ENCODE data around the gene GET4.
"Not testable (repeated sequence)": the region's sequence is repeated elsewhere in the genome, so short reads cannot be mapped to it uniquely, and the experiment has no call there.

The GET4 gene

DNA sequence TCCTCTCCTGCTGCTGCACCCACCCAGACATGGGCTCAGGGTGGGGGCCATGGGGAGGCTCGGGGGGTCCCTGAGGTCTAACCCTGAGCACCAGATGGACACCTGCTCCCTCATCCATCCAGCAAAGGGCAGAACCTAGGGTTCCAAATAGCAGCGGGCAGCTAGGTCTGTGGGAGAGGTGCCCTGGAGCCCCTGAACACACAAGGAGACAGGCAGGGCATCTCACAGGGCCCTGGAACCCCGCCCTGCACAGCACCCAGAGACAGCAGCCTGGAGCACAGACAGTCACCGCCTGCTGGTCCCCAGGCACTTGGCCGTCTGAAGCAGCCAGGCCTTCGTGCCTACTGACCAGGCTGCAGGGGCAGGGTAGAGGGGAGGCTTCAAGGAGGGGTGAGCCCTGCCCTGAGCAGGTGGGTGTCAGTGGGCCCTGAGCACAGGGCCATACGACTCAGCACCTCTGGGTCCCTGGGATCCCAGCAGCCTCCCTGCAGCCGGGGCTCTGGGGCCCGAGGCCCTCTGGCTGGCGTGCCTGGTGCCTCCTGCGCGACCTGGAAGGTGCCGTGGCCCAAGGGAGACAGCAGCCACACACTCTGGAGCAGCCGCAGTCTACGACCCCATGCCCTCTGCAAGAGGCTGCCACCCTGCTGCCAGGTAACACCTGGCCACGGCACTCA is 38.3 kb downstream of the GET4 start:
- no peak for DNase-seq (ENCODE audit: low read depth in 2 of 2)

DNA sequence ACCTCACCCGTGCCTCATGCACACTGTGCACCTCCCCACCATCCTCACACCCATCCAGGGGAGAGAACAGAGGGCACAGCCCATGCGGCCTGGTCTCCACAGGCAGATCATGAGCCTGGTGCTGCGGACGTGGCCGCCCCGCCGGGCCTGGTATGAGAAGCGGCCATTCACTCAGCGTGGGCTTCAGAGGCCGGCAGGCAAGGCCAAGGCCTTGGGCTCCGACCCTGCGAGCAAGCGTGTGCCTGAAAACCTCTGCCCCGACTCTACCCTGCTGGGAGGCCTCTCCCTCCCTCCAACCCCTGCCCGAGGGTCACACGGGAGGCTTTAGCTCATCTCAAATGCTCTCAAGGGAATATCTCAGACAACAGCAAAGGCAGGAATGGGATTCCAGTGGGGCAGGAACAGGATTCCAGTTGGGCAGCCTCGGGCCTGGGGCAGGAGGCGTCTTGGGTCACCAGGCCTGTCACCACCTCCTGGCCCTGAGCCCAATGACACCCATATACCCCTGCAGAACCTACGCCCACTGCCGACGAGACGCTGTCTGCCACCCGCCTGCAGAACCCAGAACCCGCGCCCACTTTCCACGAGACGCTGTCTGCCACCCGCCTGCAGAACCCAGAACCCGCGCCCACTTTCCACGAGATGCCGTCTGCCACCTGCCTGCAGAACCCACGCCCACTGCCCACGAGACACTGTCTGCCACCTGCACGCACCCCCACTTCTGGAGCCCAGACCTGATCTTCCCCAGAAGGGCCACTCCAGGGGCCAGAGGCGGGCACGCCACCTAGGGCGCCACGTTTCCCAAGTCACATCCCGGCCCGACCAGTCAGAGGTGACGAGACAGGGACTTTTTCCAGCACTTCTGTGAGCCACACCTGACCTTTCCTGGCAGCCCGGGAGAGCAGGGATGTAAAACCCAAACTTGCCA is 39.2 kb downstream of the GET4 start:
- no peak for DNase-seq (ENCODE audit: low read depth in 2 of 2)

DNA sequence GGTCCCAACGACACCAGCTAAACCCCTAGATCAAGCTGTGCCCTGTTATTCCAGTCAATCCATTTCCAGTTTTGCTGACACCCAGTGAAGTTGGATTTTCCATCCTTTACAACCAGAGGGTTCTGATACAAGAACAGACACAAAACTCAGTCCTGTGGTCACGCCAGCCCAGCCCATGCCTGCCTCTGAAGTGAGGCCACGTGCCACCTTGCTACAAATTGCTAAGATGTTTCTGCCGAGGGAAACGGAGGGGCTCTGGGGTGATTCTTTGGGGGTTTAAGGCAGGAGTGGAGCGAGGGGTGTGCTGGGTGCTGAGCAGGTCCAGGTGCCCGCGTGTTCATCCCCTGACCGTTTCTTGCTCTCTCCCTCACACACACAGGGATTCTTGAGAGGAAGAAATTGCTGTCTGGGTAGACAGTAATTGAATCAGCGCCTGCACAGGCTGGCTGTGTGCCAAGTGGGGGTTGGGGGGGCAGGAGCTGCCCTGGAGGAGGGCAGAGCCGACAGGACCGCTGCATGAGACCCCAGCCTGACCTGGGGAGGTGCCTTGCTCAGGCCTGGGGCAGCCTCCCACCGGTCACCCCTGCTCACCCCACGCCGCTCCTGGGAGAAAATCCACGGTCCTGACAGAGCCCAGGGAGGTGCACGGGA is 40.1 kb downstream of the GET4 start:
- DNase-seq (ENCODE audit: low read depth in 2 of 2), result no peak

DNA sequence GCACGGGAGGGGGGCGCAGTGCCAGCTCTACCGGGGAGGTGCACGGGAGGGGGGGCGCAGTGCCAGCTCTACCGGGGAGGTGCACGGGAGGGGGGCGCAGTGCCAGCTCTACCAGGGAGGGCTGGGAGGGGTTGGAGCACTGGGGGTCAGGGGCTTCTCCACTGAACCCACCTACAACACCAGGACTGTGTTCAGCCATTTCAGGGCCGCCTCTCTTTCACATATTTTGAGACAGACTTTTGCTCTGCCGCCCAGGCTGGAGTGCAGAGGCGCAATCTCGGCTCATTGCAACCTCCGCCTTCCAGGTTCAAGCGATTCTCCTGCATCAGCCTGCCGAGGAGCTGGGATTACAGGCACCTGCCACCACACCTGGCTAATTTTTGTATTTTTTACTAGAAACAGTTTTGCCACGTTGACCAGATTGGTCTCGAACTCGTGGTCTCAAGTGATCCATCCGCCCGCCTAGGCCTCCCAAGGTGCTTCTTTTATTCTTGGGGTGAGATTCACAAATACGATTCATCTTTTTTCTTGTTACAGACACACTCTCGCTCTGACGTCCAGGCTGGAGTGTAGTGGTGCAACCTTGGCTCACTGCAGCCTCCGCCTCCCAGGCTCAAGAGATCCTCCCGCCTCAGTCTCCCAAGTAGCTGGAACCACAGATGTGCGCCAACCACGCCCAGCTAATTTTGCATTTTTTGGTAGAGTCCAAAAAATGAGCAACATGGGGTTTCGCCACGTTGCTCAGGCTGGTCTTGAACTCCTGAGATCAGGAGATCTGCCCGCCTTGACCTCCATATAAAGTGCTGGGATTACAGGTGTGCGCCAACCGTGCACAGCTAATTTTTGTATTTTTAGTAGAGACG is 41.1 kb downstream of the GET4 start:
- DNase-seq (ENCODE audit: low read depth in 2 of 2), result no peak

DNA sequence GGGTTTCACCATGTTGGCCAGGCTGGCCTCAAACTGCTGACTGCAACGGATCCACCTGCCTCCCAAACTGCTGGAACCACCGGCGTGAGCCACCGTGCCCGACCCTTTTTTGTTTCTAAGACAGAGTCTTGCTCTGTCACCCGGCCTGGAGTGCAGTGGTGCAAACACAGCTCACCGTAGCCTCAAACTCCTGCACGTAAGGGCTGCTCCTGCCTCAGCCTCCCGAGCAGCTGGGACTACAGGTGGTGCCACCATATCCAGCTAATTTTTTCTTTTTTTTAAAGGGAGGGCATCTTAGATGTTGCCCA is 41.7 kb downstream of the GET4 start:
- no peak for DNase-seq (ENCODE audit: low read depth in 2 of 2)

DNA sequence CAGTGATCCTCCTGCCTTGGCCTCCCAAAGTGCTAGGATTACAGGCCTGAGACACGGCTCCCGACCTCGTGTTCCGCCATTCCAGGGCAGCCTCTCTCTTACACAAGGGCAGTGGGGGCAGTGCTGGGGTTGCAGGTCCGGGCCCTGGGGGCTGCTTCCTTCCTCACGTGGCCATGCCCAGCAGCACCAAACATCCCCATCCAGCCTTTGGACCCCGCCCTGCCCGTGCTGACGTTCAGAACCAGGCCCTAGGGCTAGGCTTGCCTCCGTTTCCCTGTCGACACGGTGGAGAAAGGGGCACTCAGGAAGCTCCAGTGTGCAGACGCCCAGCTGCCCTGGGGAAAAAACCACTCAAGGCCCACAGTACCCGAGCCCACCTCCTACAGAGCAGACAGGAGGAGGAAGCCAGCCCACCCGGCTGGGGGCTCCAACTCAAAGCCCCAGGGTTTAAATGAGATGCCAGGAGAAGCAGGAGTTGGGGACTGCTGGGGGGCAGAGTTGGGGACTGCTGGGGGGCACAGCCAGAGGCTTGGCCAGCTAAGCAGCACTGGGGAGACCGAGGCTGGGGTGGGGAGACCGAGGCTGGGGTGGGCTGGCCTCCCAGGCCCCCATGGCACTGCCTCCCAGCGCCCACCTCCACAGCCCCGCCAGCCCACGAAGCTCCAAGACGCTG is 42.2 kb downstream of the GET4 start:
- DNase-seq (ENCODE audit: low read depth in 2 of 2), result no peak

DNA sequence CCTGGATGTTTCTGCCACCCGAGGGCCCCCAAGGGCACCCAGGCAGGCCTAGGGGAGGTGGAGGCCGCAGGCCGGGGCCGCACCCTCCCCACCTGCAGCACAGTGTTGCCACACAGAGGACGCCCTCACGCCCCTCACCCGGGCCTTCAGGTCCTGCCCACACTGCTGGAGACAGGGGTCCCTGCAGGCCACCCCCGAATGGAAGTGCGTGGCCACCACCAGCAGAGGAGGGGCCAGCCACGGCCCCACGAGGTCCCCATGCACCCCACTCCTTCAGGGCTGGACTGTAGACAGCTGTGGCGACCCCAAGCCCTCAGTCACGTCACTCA is 42.7 kb downstream of the GET4 start:
- no peak for DNase-seq (ENCODE audit: low read depth in 2 of 2)

DNA sequence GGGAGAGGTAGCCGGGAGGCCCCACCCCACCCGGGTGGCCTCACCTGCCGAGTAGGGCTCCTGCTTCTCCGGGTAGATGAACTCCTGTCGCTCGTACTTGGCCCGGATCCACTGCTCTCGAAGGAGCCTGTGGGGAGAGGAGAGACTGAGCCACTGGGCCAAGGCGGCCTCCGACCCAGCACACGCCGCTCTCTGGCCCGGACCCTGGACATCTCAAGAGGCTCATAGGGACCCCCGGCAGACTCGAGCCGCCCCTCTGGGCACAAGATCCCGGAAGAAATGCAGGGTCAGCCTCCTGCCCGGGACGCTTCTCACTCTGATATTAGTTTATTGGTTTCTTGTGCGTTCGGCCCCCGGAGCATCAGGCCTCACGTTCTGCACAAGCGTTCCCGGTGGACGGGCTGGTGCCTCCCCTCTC is 43.6 kb downstream of the GET4 start:
- no peak for DNase-seq (ENCODE audit: low read depth in 2 of 2)

DNA sequence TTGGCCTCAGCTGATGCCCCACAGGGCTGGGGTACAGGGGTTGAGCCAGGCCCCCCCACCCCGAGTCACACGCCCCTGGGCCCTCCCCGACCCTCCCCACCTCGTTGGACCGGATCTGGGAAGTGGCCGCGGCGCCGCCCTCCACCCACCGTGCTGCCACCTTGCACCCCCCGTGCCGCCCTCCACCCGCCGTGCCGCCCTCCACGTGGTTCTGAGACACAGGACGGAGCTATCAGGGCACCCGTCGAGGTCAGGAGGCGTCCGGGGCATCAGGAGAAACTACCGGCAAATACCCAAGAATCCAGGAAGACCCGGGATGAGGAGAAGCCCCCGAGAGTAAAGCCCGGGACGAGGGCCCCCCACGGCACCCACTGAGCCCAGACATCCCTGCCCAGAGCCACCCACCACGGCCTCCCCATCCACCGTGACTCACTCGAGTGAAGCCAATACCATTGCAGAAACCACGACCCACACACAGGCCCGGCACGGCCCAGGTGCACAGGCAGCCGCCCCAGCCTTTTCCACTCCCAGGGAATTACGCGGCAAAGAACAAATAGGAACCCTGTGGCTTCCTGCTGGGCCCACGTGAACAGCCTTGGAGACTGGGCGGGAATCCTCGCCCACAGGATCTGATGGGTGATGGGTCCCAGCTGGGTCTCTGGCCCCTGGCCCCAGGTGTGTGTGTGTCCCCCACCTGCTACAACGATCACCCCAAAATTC is 44.2 kb downstream of the GET4 start:
- DNase-seq (ENCODE audit: low read depth in 2 of 2), result peak in 1 of 2 donors; percentile 35

DNA sequence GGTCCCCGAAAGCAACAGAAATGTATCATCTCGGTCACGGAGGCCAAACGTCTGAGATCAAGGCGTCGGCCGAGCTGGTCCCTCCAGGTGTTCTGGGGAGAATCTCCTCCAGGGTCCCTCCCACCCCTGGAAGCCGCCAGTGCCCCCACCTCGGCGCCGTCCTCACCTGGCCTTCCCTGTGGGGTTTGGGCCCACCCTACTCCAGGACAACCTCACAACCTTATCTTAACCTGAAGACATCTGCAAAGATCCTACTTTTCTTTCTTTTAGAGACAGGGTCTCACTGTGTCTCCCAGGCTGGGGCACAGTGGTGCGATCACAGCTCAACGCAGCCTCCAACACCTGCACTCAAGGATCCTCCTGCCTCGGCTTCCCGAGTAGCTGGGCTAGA is 44.7 kb downstream of the GET4 start:
- DNase-seq (ENCODE audit: low read depth in 2 of 2), result no peak

DNA sequence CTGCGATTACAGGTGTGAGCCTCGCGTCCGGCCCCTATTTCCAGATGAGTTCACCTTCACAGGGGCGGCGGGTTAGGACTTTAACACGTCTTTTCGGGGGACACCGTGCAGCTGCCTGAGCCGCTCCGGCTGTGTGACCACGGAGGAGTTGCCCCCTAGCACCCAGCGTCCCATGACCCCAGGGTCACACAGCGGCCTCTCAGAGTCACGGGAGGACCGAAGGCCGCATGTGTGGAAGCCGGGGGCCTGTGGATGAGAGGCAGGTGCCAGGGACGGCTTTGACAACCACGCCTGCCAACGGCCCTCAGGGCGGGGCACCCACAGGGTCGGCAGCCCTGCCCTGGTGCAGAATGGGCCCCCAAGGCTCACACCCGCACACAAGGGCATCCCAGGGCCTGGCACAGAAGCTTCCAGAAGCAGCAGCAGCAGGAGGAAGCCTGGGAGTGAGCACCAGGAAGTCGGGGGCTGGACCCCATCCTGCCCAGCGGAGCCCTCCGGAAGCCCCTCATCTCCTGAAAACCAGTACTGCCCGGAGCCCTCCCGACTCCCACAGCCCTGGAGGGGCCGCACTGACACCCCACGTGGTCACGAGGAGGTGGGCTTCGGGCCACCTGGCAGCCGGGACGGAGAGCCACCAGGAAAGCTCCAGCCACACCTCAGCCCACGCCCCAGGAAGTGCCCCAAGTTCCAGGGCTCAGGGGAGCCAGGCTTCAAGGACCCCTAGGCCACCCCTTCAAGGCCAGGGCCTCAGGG is 45.4 kb downstream of the GET4 start:
- DNase-seq (ENCODE audit: low read depth in 2 of 2), result peak in 1 of 2 donors; percentile 21

DNA sequence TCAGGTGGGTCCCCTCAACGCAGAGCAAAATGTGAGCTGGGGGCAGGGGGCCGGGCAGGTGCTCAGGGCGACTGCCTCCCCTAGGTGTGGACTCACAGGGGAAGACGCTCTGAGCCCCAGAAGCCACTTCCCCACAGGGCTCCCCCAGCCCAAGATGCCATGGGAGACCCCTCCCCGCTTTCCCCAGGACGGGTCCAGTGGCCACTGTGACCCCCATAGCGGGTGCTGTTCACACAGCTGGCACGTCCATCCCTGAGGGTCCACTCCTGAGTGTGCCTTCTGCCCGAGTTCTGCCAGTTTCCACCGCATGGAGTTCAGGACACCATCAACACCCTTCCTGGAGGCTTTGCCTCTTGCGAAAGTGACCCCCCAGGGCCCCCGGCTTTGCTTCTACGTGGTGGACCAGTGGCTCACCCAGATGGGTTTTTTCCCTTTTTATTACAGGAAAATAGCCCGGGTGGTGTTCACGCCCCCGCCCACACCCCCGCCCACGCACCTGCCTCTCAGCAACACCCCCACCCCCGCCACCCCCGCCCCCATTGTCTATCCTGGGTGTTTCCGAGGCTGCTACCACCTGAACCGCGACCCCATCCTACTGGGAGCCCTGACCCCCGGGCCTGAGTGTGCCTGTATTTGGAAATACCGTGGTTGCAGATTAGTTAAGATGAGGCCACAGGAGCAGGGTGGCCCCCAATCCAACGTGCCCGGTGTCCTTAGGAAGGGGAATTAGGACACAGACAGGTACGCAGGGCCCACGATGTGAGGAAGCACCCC is 46.2 kb downstream of the GET4 start:
- DNase-seq (ENCODE audit: low read depth in 2 of 2), result peak in 1 of 2 donors; percentile 61

DNA sequence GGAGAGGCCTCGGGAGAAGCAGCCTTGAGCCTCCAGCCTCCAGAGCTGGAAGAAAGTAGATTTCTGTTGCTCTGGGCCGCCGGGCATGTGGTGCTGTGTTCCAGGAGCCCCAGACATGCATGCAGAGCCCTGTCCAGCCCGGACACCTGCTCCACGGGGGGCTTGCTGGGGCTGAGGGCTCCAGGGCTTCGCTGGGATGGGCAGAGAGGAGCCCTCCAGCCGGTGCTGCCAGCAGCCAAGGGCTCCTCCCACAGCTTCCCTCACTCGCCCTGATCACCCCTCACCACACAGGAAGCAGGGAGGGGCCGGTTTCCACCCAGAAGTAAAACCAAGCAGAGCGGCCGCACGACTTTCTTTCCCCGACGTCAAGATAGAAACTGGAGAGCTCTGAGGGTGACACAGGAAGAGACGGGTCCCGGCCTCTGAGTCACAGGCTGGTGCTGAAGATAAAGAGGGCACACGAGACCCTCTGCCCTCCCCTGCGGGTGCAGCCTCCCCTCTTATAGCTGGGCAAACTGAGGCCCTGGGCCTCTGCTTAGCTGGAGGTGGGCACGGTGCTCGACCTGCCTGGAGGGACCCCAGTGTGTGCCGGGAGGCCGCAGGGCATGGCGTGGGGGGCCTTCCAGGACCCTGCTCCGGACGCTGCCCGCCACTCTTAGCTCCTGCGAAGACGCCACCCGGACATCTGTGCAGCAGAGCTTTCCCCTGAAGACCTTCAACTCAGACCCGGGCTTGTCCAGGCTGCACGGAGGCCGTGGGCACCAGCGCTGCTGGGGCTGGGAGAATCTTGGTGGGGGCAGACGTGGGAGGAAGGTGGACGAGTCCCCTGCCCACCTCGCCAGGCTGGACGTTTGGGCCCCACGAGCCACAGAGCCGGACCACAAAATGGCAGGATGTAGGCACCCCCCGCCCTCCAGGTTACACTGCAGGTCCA is 47.0 kb downstream of the GET4 start:
- peak; percentile 90 to 93 for DNase-seq (ENCODE audit: low read depth in 2 of 2)

DNA sequence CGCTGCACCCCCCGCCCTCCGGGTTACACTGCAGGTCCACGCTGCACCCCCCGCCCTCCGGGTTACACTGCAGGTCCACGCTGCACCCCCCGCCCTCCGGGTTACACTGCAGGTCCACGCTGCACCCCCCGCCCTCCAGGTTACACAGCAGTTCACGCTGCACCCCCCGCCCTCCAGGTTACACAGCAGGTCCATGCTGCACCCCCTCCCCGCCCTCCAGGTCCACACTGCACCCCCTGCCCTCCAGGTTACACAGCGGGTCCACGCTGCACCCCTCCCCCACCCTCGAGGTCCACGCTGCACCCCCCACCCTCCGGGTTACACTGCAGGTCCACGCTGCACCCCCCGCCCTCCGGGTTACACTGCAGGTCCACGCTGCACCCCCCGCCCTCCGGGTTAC is 47.7 kb downstream of the GET4 start:
- DNase-seq (ENCODE audit: low read depth in 2 of 2), result not testable (repeated sequence)

DNA sequence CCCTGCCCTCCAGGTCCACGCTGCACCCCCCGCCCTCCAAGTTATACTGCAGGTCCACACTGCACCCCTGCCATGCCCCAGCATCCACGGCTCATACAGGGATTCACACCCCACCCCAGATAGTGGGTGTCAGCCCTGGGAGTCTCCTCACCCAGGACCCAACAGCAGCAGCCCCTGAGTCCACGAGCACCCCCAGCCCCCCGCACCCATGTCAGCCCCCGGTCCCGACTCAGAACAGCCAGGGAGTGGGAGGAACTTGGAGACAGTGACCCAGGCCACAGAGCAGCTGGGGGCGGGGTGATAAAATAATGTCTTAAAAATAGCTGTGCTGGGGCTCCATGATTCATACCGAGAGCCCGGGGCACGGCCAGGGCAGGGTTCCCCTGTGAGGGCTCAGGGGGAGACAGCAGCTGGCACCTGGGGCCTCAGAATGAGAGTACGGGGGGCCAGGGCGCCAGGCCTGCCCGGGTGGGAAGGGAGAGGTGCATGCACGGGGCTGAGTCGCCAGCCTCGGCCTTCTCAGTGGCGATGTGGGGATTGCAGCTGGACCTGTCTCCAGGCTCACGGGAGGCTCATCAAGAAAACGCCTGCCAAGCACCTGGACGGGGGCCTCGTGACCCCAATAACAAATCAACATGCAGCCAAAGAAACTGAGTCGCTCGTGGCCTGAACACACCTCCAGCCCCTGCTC is 48.3 kb downstream of the GET4 start:
- peak; percentile 80 to 82 for DNase-seq (ENCODE audit: low read depth in 2 of 2)

DNA sequence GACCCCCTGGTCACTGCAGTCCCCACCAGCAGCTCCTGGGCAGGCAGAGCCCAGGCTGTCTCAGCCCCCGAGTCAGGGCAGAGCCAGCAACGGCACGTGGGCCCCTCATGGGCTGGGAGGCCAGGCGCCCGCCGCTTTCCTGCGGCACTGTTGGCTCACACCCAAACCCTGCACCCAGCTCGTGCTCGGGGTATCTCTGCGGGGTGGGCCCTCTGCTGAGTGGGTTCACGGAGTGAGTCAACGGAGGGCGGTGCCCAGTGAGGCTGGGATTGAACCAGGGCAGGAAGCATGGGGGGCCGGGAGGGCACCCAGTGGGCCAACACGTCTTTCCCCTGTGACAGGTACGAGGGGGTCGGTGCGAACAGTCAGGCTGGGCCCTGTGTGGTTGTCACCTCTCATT is 49.2 kb downstream of the GET4 start:
- DNase-seq (ENCODE audit: low read depth in 2 of 2), result peak; percentile 81 to 87

Data from stimulated activated CD8-positive, alpha-beta memory T cell treated with anti-CD3 and anti-CD28 coated beads, Interleukin-15, amount 100 ng/mL, for 48 hours (primary cell).